Measurements from ENCODE around the gene CALHM2.
"Not testable (repeated sequence)": the region's sequence is repeated elsewhere in the genome, so short reads cannot be mapped to it uniquely, and the experiment has no call there.

CALHM2 gene

GRCh38 chr10:103449208-103450144, 2.7 kb downstream of the CALHM2 start:
- no peak for DNase-seq

DNA sequence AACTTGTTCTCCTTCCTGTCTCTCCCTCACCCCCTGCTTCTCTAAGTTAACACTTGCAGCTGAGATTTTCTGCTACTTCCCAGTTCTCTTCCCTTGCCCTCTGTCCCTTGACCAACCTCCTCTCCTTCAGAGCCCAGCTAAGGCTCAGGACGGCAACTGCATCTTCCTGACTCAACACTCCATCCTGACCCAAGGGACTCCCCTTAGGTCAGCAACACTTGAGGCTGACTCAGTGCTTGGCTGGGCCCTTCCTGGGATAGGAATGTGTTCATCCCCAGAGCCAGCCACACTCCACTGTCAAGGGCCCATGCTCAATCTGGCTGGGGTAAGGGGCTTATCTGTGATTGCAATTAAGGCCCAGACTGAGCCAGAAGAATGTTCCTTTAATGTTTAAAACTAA, 3.4 kb downstream of the CALHM2 start:
- DNase-seq, result peak; percentile 80

DNA sequence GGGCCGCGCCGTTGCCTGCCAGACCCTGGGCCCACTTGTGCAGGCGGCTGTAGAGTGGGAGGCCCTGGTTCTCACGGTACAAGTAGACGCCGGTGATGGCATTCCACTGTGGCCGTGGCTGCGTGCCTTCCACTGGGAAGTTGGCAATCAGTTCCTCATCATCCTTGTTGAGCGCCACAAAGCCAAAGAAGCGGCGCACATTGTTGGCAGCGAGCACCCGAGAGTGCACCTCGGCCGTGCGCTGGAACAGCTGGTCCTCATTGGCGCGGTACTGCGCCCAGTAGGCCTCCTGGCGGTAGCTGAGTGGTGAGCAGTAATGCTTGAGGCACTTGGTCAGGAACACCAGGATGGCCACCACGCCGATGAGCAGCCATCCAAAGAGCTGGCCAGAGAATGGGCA, 5.0 kb downstream of the CALHM2 start:
- no peak for DNase-seq

DNA sequence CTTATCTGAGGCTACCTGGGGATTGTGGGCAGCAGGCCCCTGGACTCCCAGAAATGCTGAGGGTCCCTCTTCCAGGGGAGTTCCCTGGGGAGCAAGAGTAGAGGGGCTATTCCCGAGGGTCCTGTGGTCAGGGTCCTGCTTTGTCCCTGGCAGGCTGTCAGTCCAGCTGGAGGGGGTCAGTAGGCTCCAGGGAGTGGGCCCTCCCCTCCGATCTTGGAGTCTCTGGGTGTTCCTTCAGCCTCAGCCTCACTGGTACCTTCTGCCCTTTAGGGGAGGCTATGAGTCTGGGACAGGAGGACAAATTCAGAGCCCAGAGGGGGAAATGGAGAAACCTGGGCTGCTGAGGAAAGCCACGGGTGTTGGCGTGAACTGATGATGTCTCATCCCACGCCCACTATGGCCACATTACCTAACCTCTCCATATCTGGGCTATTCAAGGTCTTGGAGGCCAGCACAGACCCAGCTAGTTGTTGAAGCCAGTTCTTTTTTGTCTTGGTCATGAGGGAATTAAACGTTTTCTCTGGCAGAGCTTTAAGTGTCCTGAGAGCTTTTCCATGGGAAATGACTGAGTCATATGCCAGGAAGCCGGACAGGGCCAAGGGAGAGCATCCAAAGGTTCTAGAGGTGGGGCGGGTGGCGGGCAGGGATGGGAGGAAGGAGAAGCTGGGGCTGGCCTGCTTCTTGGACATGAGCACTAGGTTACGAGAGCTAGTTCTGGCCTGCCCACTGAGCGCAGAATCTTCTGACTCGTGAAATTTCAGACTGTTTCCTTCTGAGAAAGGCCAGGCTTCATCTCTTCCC, 6.2 kb downstream of the CALHM2 start:
- no peak for DNase-seq

DNA sequence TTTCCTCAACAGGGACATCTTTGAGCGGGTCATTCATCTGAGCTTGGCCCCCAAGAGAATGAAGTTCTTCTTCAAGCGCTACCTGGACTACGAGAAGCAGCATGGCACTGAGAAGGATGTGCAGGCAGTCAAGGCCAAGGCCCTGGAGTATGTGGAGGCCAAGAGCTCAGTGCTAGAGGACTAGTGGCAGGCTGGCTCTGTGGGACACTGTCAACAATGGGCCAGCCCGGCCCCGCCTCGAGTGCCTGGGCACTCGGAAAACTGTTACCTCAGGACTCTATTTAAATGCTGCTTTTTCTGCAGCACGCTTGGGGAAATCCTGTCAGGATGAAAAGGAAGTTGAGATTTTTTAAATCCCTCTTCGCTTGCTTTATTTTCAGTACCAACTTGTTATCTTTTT, 6.8 kb downstream of the CALHM2 start:
- DNase-seq, result no peak

DNA sequence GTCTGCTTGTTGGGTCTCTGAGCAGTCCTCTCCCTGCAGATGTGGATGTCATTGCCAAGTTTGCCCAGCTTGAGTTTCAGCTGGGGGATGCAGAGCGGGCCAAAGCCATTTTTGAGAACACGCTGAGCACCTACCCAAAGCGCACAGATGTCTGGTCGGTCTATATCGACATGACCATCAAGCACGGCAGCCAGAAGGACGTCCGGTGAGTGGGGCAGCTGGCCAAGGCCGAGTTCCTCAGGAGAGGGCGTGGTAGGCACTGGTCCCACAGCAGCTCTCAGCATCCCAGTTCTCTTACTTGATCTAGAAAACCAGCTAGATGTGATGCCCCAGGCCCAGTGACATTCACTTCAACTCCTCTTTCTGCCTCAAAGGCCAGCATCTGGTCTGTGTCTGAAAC, 7.7 kb downstream of the CALHM2 start:
- no peak for DNase-seq

DNA sequence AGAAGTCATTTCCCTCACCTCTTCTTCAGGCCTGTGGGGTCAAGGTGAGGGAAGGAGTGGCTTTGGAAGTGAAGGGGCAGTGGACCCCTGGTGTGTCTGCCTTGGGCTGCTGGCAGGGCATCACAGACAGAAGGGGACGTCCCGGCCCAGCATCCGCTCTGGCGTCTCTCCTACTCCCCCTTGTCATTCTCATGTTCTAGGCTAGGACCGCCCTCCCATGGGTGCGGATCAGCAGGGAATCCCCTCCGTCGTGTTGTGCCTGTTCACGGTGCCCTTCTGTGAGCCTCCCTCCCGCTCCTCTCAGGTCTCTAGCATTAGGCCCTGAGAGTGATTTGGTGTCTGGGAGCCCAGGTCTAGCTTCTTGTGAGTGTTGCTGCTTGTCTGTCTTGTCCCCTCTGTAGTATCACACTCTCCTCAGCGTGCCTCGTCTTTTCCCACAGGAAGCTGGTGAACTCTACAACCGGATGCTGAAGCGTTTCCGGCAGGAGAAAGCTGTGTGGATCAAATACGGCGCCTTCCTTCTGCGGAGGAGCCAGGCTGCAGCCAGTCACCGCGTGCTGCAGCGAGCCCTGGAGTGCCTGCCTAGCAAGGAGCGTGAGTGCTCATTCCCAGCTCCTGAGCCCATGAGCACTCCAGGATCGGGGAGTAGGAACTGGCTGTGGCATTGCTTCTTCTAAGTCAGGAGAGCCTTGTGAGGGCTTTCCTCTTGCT, 8.5 kb downstream of the CALHM2 start:
- no peak for DNase-seq

DNA sequence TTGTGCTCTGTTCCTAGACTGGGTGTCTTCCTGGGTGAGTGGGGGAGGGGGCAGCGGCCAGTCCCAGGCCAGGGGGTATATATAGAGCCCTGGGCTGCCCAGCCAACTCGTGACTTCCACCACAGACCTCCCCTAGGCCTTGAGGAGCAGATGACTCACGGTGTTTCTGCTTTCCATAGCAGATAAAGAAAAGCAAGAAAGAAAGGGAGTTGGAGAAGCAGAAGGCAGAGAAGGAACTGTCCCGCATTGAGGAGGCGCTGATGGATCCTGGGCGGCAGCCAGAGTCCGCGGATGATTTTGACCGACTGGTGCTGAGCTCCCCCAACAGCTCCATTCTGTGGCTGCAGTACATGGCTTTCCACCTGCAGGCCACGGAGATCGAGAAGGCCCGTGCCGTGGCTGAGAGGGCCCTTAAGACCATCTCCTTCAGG, 10.1 kb downstream of the CALHM2 start:
- no peak for DNase-seq

- DNase-seq, result no peak
Observed at GRCh38 chr10:103441611-103442010, 10.6 kb downstream of the CALHM2 start.

DNA sequence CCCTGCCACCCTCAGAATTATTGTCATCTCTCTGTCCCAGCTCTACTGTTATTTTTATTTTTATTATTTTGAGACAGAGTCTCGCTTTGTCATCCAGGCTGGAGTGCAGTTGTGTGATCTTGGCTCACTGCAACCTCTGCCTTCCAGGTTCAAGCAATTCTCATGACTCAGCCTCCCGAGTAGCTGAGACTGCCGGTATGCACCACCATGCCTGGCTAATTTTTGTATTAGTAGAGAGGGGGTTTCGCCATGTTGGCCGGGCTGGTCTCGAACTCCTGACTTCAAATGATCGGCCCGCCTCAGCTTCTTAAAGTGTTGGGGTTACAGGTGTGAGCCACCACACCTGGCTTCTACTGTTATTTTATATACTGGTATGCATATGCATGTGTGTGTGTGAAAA, 11.0 kb downstream of the CALHM2 start:
- no peak for DNase-seq

DNA sequence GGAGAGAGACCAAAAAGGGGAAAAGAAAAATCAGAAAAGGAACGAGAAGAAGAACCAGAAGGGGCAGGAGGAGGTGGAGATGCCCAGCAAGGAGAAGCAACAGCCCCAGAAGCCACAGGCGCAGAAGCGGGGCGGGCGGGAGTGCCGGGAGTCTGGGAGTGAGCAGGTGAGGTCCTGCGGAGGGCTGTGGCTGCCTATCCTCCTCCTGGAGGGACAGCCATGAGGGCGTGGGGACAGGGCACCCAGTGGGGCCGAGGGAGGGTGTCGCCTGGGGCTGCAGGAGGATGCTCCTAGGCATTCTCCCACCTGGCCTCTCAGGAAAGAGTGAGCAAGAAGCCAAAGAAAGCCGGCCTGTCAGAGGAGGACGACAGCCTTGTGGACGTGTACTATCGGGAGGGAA, 11.8 kb downstream of the CALHM2 start:
- no peak for DNase-seq

- DNase-seq, result no peak
Observed at GRCh38 chr10:103439776-103440175, 12.4 kb downstream of the CALHM2 start.

GRCh38 chr10:103433858-103434257, 18.3 kb downstream of the CALHM2 start:
- no peak for DNase-seq

DNA sequence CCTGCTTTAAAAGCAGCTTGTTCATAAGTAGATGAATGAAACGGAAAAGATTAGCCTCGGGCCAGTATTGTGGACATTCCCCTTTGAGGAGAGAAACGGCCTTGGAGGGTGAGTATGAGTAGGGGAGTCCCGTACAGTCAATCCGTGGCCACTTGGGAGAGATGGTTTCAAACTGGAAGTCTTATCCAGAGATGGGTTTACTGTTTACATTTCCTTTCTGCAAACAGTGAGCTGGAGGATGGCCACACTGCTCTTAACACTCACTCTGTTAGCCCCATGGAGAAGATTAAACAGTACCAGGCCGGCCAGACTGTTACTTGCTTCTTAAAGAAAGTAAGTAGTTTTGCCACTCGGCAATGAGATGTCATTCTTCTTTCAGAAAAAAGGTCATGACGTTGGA, 20.3 kb downstream of the CALHM2 start:
- no peak for DNase-seq

- no peak for DNase-seq
Observed at GRCh38 chr10:103429647-103430046, 22.5 kb downstream of the CALHM2 start.

- DNase-seq, result no peak
Observed at GRCh38 chr10:103428989-103429643, 23.1 kb downstream of the CALHM2 start.

DNA sequence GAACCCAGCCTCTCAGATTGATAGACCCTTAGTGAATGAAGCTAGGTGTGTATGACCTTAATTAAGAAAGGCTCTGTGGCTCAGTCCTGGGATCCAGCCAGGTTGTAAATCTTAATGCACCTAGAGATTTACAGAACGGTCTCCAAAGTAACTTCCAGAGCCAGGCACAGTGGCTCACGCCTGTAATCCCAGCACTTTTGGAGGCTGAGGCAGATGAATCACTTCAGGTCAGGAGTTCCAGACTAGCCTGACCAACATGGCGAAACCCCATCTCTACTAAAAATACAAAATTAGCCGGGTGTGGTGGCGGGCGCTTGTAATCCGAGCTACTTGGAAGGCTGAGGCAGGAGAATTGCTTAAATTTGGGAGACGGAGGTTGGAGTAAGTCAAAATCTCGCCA, 24.3 kb downstream of the CALHM2 start:
- no peak for DNase-seq

DNA sequence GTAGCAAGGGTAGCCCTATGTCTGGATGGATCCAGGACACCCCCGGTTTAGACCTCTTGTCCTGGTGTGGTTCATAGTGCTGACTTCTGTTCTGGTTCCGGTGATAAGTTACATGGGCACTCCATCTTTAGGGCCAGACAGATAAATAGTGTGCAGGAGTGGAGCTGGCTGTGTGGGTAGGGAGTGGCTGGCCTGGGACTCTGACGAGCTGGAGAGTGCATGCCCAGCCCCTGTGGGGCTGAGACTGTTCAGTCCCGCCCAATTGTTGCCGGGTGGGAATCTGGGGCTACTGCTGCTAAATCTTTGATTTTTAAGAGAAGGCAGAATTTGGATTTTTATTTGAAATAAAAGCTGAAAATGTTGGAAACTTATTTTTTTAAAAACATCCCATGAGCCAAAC, 28.4 kb downstream of the CALHM2 start:
- no peak for DNase-seq

GRCh38 chr10:103419101-103419500, 33.1 kb downstream of the CALHM2 start:
- DNase-seq, result no peak

- no peak for DNase-seq
Observed at GRCh38 chr10:103417601-103418000, 34.6 kb downstream of the CALHM2 start.

- not testable (repeated sequence) for DNase-seq
Observed at GRCh38 chr10:103417148-103417469, 35.1 kb downstream of the CALHM2 start.

GRCh38 chr10:103416436-103417147, 35.6 kb downstream of the CALHM2 start:
- peak; percentile 61 for DNase-seq
